Right lobe of liver (tissue), 6 donors: Measurements from ENCODE around the gene GTSF1L. TPM values are rescaled to one million over a fixed set of nuclear protein-coding genes. Genes with fewer than 3 reads are reported as not detected.

ENCODE experiments used
- ATAC-seq, 4 donors: fragments of 200-7000 bp; cut with Tn5 transposase; one replicate each; pipeline ENCODE4 v1.9.1; 2020; ENCODE audit warnings: mild to moderate bottlenecking in 4 of 4, moderate library complexity in 4 of 4
- DNase-seq, 3 donors: peaks; one replicate each; pipeline ENCODE4 v3.0.0-alpha.2; 2020
- H3K27ac ChIP-seq, 3 donors: fragments of 200-600 bp; one replicate each; pipeline ENCODE4 v1.8.0; 2022
- H3K27me3 ChIP-seq, 2 donors: fragments of 200-600 bp; one replicate each; pipeline ENCODE4 v1.8.0; 2022
- H3K36me3 ChIP-seq, 4 donors: fragments of 200-600 bp; sonication (generic) in 1 of 4; one replicate each; pipeline versions ENCODE4 v1.5.1 to v1.8.0; 2017 to 2022; ENCODE audit warnings: control low read depth in 1 of 4
- H3K4me1 ChIP-seq, 4 donors: fragments of 200-600 bp; sonication (generic) in 1 of 4; one replicate each; pipeline versions ENCODE4 v1.5.1 to v1.8.0; 2017 to 2022; ENCODE audit warnings: control low read depth in 1 of 4
- H3K4me3 ChIP-seq, 3 donors: fragments of 200-600 bp; one replicate each; pipeline ENCODE4 v1.8.0; 2022
- H3K9me3 ChIP-seq, 4 donors: fragments of 200-600 bp; sonication (generic) in 1 of 4; one replicate each; pipeline versions ENCODE4 v1.5.1 to v1.8.0; 2017 to 2022; ENCODE audit warnings: control low read depth in 1 of 4
- POLR2A ChIP-seq: fragments of 450-650 bp; IDR thresholded peaks from one replicate; pipeline ENCODE4 v1.6.1; 2017; ENCODE audit warnings: antibody characterized with exemption, mild to moderate bottlenecking
- whole genome bisulfite sequencing: methylation state at CpG from one replicate; pipeline ENCODE4 v1.1.6; 2018; ENCODE audit warnings: low coverage, low lambda C conversion rate; ENCODE audit not compliant: insufficient coverage; ENCODE audit errors: missing lambda C conversion rate; 5-methylcytosine and 5-hydroxymethylcytosine counted together
- intact Hi-C, 2 donors: fragments of 100-400 bp; cut with DNase I; formaldehyde crosslinking; loops; one replicate each; pipeline versions ENCODE4 v1.11.2 to v1.14.1; 2022
- total RNA-seq, 6 experiments: library from RNA; depleted of rRNA in 2 of 6; stranded (reverse); fragments of >200 nt in 2 of 6; fragmentation: NEBNext Ultra II Directional in 3 of 6; extraction: Animal tissue kit (Norgen Biotek cat#: 25700) in 3 of 6; gene quantifications; one replicate each; pipeline versions ENCODE4 v1.1.0 to v1.2.4, GENCODE V29; 2016 to 2023
- TF ChIP-seq, protein P1 (sequence below), 4 donors: fragments of 200-600 bp in 3 of 4; fragments of 450-650 bp in 1 of 4; IDR thresholded peaks; one replicate each; pipeline versions ENCODE4 v1.5.1 to v1.8.0; 2016 to 2022; ENCODE audit warnings: antibody characterized with exemption in 4 of 4, mild to moderate bottlenecking in 2 of 4
- donor health status: DM: no; HTN: yes; CAD: no.
- donor health status: DM: no; HTN: no; CAD: no.
- donor health status: DM: no; HTN: no; CAD: no.
- donor health status: DM: no; HTN: yes; CAD: no.
- donor health status: DM: no; HTN: yes; CAD: no.

The GTSF1L gene
- total RNA-seq, 6 experiments from 2014 or later: not detected

DNA sequence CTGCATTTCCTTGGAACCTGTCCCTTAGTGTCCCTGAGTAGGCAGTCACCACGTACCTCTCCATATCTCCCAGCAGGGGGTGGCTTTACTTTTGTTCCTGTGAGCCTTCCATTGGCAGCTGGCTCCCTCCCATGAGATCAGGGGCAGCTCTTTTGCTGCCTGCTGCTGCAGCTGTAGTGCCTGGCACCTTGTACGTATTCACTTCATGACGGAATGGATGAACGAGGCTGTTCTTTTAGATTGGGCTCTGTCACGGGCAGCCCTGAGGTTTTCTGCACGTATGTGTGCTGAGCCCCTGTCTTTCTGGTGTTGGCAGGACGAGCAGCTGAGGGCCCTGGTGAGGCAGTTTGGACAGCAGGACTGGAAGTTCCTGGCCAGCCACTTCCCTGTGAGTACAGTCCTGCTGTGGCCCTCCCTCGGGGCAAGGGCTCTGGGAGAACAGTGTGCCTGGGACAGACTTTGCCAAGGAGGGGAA, 45.3 kb downstream of the GTSF1L start:
- Histone ChIP-seq H3K4me1 (no peaks in the 10 kb centered on the region), H3K36me3 (no peaks in the 10 kb centered on the region)

DNA sequence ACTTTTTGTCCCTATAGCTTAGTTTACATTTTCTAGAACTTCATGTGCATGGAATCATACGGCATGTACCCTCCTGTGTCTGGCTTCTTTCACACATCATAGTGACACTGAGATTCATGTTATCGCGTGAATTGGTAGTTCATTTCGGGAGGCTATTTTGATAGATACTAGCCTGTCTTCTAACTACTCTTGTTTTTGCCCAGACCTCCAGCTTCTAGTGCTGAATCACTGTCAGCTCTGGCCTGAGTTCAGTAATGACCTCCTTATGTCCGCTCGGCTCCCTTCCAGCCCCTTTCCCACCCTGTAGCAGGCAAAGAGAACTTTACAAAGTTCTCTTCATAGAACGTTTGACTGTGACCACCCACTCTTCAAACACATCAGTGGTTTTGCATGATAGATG, 45.8 kb downstream of the GTSF1L start:
- H3K4me1 ChIP-seq: no peaks in the 10 kb centered on the region
- 80% methylated on average over 5 of the region's 7 CpGs for WGBS
- H3K27me3 ChIP-seq: no peaks in the 10 kb centered on the region
- no peak overlapping the region for H3K4me3 ChIP-seq
- no peaks in the 10 kb centered on the region for H3K9me3 ChIP-seq
- H3K36me3 ChIP-seq: no peaks in the 10 kb centered on the region
- intact Hi-C loops: loop anchor here in 1 of 2 donors (10.0 kb wide), 1 partner anchor 146 kb away; no protein-coding TSS in a partner anchor
- ATAC-seq: no peak
- DNase-seq: no peak
- H3K27ac ChIP-seq: no peak overlapping the region
- TF ChIP-seq, protein P1, sequence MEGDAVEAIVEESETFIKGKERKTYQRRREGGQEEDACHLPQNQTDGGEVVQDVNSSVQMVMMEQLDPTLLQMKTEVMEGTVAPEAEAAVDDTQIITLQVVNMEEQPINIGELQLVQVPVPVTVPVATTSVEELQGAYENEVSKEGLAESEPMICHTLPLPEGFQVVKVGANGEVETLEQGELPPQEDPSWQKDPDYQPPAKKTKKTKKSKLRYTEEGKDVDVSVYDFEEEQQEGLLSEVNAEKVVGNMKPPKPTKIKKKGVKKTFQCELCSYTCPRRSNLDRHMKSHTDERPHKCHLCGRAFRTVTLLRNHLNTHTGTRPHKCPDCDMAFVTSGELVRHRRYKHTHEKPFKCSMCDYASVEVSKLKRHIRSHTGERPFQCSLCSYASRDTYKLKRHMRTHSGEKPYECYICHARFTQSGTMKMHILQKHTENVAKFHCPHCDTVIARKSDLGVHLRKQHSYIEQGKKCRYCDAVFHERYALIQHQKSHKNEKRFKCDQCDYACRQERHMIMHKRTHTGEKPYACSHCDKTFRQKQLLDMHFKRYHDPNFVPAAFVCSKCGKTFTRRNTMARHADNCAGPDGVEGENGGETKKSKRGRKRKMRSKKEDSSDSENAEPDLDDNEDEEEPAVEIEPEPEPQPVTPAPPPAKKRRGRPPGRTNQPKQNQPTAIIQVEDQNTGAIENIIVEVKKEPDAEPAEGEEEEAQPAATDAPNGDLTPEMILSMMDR (IDR thresholded peaks at IDR 0.05): no peak
- no peak for TF ChIP-seq POLR2A

More for the DNA sequence above, 45.3 kb downstream of the GTSF1L start:
- DNase-seq (no peak), ATAC-seq (no peak)
- TF ChIP-seq, protein P1 (IDR thresholded peaks at IDR 0.05): no peak
- TF ChIP-seq POLR2A: no peak
- Histone ChIP-seq H3K9me3 (no peaks in the 10 kb centered on the region), H3K4me3 (no peak overlapping the region), H3K27ac (no peak overlapping the region), H3K27me3 (no peaks in the 10 kb centered on the region)
- intact Hi-C loops: loop anchor here in 1 of 2 donors (10.0 kb wide), 1 partner anchor 147 kb away; no protein-coding TSS in a partner anchor
- WGBS: 54% methylated on average over 1 of the region's 8 CpGs

DNA sequence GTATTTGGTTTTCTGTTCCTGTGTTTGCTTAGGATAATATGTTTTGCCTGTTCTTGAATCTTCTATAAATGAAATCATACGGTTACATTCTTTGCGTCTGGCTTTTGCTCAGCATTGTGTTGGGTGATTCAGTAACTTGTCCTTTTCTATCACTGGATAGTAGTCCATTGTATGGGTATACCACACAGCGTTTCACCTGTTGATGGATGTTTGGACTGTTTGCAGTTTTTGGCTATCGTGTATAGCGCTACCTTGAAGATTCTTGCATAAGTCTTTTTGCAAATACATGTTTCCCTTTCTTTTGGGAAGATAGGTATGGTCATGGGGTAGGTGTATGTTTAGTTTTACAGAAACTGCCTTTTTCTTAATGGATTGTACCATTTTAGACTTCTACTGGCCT, 50.4 kb downstream of the GTSF1L start:
- no peaks in the 10 kb centered on the region for H3K27me3 ChIP-seq
- no peak overlapping the region for H3K4me3 ChIP-seq
- no peak for DNase-seq
- WGBS: 92% methylated on average over 5 of the region's 5 CpGs
- intact Hi-C loops: no loop called here
- no peak for TF ChIP-seq POLR2A
- TF ChIP-seq, protein P1 (IDR thresholded peaks at IDR 0.05): no peak
- no peaks in the 10 kb centered on the region for H3K36me3 ChIP-seq
- no peak for ATAC-seq
- H3K4me1 ChIP-seq: no peaks in the 10 kb centered on the region
- H3K9me3 ChIP-seq: no peaks in the 10 kb centered on the region
- no peak overlapping the region for H3K27ac ChIP-seq

Other genes starting within 250 kb of the GTSF1L start
- gene L3MBTL1, start 219.3 kb downstream of the GTSF1L start, total RNA-seq: 1 to 10 TPM; 1.2 to 3.2 (median 2.4) TPM
- gene SGK2, start 168.0 kb downstream of the GTSF1L start, total RNA-seq: 10 to 100 TPM; 47.3 to 80.2 (median 66.9) TPM
- 1 to 10 TPM; 3.4 to 6.0 (median 4.1) TPM for gene IFT52, start 136.1 kb downstream of the GTSF1L start, total RNA-seq
- 1 to 10 TPM in 3 of 6 experiments, under 1 TPM in 2, not detected in 1; 0.44 to 3.5 (median 1.8) TPM for gene MYBL2, start 59.9 kb downstream of the GTSF1L start, total RNA-seq
- gene TOX2, start 187.8 kb upstream of the GTSF1L start, total RNA-seq: 1 to 10 TPM; 1.5 to 5.0 (median 2.2) TPM